Ovary (tissue), 9 donors: Measurements from ENCODE around the gene MKNK2. TPM values are rescaled to one million over a fixed set of nuclear protein-coding genes. Genes with fewer than 3 reads are reported as not detected.

Source experiments
- DNase-seq, 5 donors: peaks; one replicate each; pipeline ENCODE4 v3.0.0-alpha.2; 2019 to 2020
- H3K27ac ChIP-seq, 2 donors: fragments of 200-600 bp; one replicate each; pipeline versions ENCODE4 v1.5.1 to v1.8.0; 2019 to 2022
- H3K27me3 ChIP-seq: fragments of 200-600 bp; one replicate; pipeline ENCODE4 v1.8.0; 2022
- H3K36me3 ChIP-seq: fragments of 200-600 bp; sonication (generic); one replicate; pipeline ENCODE4 v1.5.1; 2019
- H3K4me1 ChIP-seq: one replicate; pipeline ENCODE4 v1.8.1; 2013; ENCODE audit warnings: mild to moderate bottlenecking, moderate library complexity; ENCODE audit not compliant: insufficient read depth
- H3K4me3 ChIP-seq: fragments of 200-600 bp; sonication (generic); one replicate; pipeline ENCODE4 v1.5.1; 2017
- H3K9me3 ChIP-seq, 2 donors: fragments of 200-600 bp in 1 of 2; sonication (generic) in 1 of 2; one replicate each; pipeline versions ENCODE4 v1.5.1 to v1.8.1; 2013 to 2019; ENCODE audit warnings: mild to moderate bottlenecking in 1 of 2, moderate library complexity in 1 of 2
- EP300 ChIP-seq: sonication (generic); formaldehyde crosslinking; IDR thresholded peaks from one replicate; pipeline ENCODE4 v1.6.1; 2017; ENCODE audit warnings: antibody characterized with exemption
- POLR2A ChIP-seq: fragments of 450-650 bp; IDR thresholded peaks from one replicate; pipeline ENCODE4 v1.6.1; 2017; ENCODE audit warnings: antibody characterized with exemption, mild to moderate bottlenecking, moderate library complexity
- WGBS, 3 donors: extraction: QIAGEN DNeasy Blood & Tissue Kit in 1 of 3; methylation state at CpG; one replicate each; pipeline versions ENCODE4 v1.1.5 to v1.1.7; 2013 to 2017; 5-methylcytosine and 5-hydroxymethylcytosine counted together
- intact Hi-C, 4 donors: fragments of 100-400 bp; cut with DNase I; formaldehyde crosslinking; loops; one replicate each; pipeline versions ENCODE4 v1.11.0 to v1.15.1; 2022 to 2023
- polyA plus RNA-seq, 2 donors: library from polyadenylated mRNA; stranded (reverse); fragments of 200-250 nt in 1 of 2; fragments of 350-450 nt in 1 of 2; fragmentation: Illumina TruSeq in 1 of 2; extraction: RNeasy Lipid Tissue Mini Kit (QIAGEN cat#74804) in 1 of 2; gene quantifications; one replicate each; pipeline ENCODE4 v1.2.3, GENCODE V29; 2013 to 2014
- total RNA-seq, 7 donors: library from RNA; depleted of rRNA in 2 of 7; stranded (reverse); fragments of >200 nt in 2 of 7; fragmentation: NEBNext Ultra II Directional in 3 of 7; extraction: Animal tissue kit (Norgen Biotek cat#: 25700) in 3 of 7; gene quantifications; one replicate each; pipeline versions ENCODE4 v1.1.0 to v1.2.4, GENCODE V29; 2016 to 2023
- TF ChIP-seq, protein P1 (sequence below), 3 donors: fragments of 450-650 bp in 2 of 3; fragments of 200-600 bp in 1 of 3; IDR thresholded peaks; one replicate each; pipeline versions ENCODE4 v1.5.1 to v1.8.0; 2016 to 2022; ENCODE audit warnings: antibody characterized with exemption in 3 of 3, mild to moderate bottlenecking in 1 of 3
- donor health status: DM: no; HTN: no; CAD: no; lungs with moderate emphysema.
- donor health status: DM: no; HTN: no; CAD: no.
- donor health status: Bipolar disorder and iron deficiency.
- donor health status: DM: yes; HTN: yes; CAD: no.
- donor health status: DM: no; HTN: no; CAD: no.
- donor health status: DM: yes; HTN: yes; CAD: no.

MKNK2 gene
- total and polyA plus RNA-seq, 9 donors, result 22.1 to 186 (median 110) TPM

DNA sequence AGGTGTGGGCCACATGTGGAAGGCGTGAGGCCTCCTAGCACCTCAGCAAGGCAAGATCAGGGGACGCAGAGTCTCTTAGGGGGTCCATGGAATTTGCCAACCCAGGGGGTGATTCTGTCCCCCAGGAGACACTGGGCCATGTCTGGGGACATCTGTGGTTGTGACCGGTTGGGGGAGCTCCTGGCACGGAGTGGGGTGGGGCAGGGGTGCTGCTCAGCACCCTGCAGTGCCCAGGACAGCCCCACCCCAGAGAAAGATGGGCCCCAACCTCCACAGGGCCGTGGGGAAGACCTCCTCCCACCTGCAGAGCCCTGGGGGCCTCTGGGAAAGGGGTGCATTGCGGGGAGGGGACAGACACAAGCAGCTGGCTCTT lies 4.0 kb downstream of the MKNK2 start:
- Histone ChIP-seq H3K9me3 (no peaks in the 10 kb centered on the region), H3K4me3 (no peak overlapping the region), H3K27ac (no peak overlapping the region), H3K4me1 (peaks cover 35% of the 10 kb centered on the region), H3K27me3 (no peaks in the 10 kb centered on the region), H3K36me3 (no peaks in the 10 kb centered on the region)
- DNase-seq, result peak in 1 of 5 donors; percentile 22
- intact Hi-C loops, result loop anchor here in 1 of 4 donors (10.0 kb wide), 1 partner anchor 802 kb away; the partner anchor contains the start of genes ATP5F1D and MIDN
- TF ChIP-seq, protein P1, sequence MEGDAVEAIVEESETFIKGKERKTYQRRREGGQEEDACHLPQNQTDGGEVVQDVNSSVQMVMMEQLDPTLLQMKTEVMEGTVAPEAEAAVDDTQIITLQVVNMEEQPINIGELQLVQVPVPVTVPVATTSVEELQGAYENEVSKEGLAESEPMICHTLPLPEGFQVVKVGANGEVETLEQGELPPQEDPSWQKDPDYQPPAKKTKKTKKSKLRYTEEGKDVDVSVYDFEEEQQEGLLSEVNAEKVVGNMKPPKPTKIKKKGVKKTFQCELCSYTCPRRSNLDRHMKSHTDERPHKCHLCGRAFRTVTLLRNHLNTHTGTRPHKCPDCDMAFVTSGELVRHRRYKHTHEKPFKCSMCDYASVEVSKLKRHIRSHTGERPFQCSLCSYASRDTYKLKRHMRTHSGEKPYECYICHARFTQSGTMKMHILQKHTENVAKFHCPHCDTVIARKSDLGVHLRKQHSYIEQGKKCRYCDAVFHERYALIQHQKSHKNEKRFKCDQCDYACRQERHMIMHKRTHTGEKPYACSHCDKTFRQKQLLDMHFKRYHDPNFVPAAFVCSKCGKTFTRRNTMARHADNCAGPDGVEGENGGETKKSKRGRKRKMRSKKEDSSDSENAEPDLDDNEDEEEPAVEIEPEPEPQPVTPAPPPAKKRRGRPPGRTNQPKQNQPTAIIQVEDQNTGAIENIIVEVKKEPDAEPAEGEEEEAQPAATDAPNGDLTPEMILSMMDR (IDR thresholded peaks at IDR 0.05), result no peak
- TF ChIP-seq POLR2A (no peak), EP300 (no peak)
- WGBS, 3 donors, result 72 to 85% (median 75%) methylated on average over 5 to 6 of the region's 6 CpGs

DNA sequence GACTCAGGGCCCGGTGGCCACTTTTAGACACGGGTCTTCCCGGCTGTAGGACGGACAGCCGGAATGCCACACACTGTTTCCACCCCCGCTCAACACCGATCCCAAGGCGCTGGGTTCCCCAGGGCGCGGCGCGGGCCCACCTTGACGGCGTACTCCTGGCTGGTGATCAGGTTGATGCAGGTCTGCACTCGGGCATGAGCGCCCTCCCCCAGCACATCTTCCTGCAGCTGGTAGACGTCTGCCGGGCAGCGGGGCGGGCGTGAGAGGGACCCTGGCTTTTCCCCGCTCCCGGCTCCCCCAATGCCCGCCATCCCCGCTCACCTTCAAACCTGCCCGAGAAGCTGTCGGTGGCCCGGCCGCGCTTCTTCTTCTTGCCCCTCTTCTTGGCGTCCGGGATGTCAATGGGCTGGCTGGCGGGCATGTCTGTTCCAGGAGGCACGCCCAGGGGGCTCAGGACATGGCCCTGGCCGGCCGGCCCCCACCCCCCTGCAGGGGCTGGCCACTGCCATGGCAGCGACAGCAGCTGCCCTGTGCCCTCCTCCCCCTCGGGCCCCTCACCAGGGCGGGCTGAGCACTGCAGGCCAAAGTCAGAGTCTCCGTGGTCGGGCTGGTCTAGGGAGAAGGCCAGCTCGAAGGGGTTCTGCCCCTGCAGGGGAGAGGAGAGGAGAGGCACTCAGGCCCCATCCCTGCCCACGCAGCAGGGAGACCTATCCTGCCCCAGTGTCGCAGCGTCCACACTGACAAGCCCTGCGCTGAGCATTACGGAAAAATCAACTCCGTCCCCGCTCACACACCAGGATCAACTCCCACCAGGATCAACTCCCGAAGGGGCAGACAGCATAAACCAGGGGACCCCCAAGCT lies 4.8 kb downstream of the MKNK2 start:
- Histone ChIP-seq H3K4me3 (no peak overlapping the region), H3K27me3 (no peaks in the 10 kb centered on the region), H3K36me3 (no peaks in the 10 kb centered on the region), H3K27ac (no peak overlapping the region), H3K9me3 (no peaks in the 10 kb centered on the region), H3K4me1 (peaks cover 31% of the 10 kb centered on the region)
- 85 to 92% (median 88%) methylated on average over 50 of the region's 50 CpGs for WGBS, 3 donors
- intact Hi-C loops, result loop anchor here in 1 of 4 donors (10.0 kb wide), 1 partner anchor 801 kb away; the partner anchor contains the start of genes ATP5F1D and MIDN
- no peak for TF ChIP-seq POLR2A
- TF ChIP-seq EP300, result no peak
- TF ChIP-seq, protein P1 (IDR thresholded peaks at IDR 0.05), result no peak
- no peak for DNase-seq

DNA sequence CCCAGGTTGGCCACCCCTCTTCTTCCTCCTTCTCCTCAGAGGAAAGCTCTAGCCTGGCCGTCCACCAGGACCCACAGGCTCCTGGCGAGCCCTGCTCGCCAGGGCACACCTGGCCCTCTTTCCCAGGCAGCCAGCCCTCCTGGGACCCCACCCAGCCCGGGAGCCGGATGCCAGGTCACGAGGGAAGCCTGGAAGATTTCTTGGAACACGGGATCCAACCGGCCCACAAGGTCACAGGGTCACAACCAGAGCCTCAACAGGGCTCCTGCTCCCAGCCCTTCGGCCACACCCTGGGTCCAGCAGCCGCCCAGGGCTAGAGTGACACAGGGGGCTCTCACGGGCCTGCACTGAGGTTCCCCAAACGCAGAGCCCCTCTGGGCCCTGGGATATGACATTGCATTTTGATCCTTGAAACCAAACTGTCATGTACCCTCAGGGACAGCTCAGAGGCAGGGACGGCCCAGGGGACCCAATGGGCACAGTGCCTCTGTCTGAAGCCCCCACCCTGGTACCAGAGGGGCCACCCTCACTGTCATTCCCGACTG lies 5.5 kb downstream of the MKNK2 start:
- Histone ChIP-seq H3K4me3 (no peak overlapping the region), H3K4me1 (peaks cover 31% of the 10 kb centered on the region), H3K36me3 (no peaks in the 10 kb centered on the region), H3K9me3 (no peaks in the 10 kb centered on the region), H3K27ac (peak overlapping the region in 1 of 2 donors; percentile 21), H3K27me3 (no peaks in the 10 kb centered on the region)
- intact Hi-C loops, result loop anchor here in 1 of 4 donors (10.0 kb wide), 1 partner anchor 801 kb away; the partner anchor contains the start of genes ATP5F1D and MIDN
- 64 to 72% (median 68%) methylated on average over 13 to 14 of the region's 14 CpGs for WGBS, 3 donors
- DNase-seq, result no peak
- TF ChIP-seq POLR2A, result no peak

DNA sequence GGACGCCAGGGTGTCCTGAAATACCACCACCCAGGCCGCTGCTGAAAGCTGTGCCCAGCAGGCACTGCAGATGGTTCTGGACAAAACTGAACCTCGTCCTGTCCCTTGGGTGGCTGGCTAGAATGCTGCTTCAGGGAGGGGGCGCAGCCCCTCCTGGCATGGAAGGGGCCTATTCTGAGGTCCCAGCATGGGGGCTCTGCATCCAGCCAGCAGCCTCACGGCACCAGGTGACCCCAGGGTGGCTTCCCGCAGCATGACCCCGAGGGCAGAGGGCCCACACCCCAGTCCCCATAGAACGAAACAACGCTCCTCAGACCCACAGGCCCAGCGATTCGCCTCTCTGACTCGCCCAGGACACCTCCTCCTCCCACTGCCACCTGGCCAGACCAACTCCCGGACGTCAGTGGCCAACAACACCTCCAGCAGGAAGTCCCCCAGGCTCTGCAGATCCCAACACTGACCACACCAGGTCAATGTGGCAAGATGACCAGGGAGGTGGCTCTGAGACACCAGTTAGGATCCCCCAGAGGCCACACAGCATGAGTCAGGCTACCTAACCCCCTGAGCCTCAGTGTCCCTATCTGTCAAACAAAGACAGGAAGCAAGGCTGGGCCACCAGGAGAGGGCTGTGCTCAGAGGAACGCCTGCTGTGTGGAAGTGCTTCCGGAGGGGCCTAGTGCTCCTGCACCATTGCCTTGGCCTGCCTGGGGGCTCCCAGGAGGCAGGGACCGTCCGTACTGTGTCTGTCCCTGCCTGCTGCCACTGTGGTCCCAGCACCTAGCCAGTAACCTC lies 6.1 kb downstream of the MKNK2 start:
- Histone ChIP-seq H3K9me3 (no peaks in the 10 kb centered on the region), H3K4me3 (no peak overlapping the region), H3K27me3 (no peaks in the 10 kb centered on the region), H3K27ac (no peak overlapping the region), H3K4me1 (peaks cover 31% of the 10 kb centered on the region), H3K36me3 (no peaks in the 10 kb centered on the region)
- WGBS, 3 donors, result 86 to 92% (median 88%) methylated on average over 16 to 18 of the region's 18 CpGs
- TF ChIP-seq, protein P1 (IDR thresholded peaks at IDR 0.05), result no peak
- TF ChIP-seq EP300, result no peak
- TF ChIP-seq POLR2A, result no peak
- DNase-seq, result peak in 1 of 5 donors; percentile 27
- intact Hi-C loops, result loop anchor here in 1 of 4 donors (10.0 kb wide), 1 partner anchor 800 kb away; the partner anchor contains the start of genes ATP5F1D and MIDN
